DMS 273 treated with DMSO at 0.1 percent for 48 hours (cell line): ENCODE data around the gene ABCB8.
A peak's percentile ranks its signal among the peaks of the same experiment; 100 is the strongest.

ENCODE experiments used
- DNase-seq: peaks from one replicate; lab custom pipeline; 2025; lab: John Stamatoyannopoulos, UW

ABCB8 gene

GRCh38 chr7:151057989-151058780 lies 29.9 kb downstream of the ABCB8 start:
- peak; percentile 99 for DNase-seq

- no peak for DNase-seq
These were observed 30.6 kb downstream of the ABCB8 start for GRCh38 chr7:151058781-151059366.

- peak; percentile 45 for DNase-seq
These were observed 31.3 kb downstream of the ABCB8 start, which contains the start of gene SLC4A2 for GRCh38 chr7:151059367-151060112. TSS of gene SLC4A2 (plus strand) at chr7:151059589. CDS start at chr7:151061988, 2,399 bp downstream.

- no peak for DNase-seq
These were observed 31.8 kb downstream of the ABCB8 start for GRCh38 chr7:151060113-151060415.

- DNase-seq, result no peak
These were observed 32.4 kb downstream of the ABCB8 start for GRCh38 chr7:151060416-151061212.

GRCh38 chr7:151061213-151062110 lies 33.2 kb downstream of the ABCB8 start:
- DNase-seq, result no peak

- no peak for DNase-seq
These were observed 33.8 kb downstream of the ABCB8 start for GRCh38 chr7:151062111-151062398.

- DNase-seq, result no peak
These were observed 34.4 kb downstream of the ABCB8 start for GRCh38 chr7:151062399-151063211.

- no peak for DNase-seq
These were observed 34.9 kb downstream of the ABCB8 start for GRCh38 chr7:151063212-151063561.

- no peak for DNase-seq
These were observed 36.2 kb downstream of the ABCB8 start for GRCh38 chr7:151064454-151064853.

- DNase-seq, result no peak
These were observed 36.7 kb downstream of the ABCB8 start for GRCh38 chr7:151064993-151065392.

- DNase-seq, result no peak
These were observed 37.3 kb downstream of the ABCB8 start for GRCh38 chr7:151065516-151065915.

- no peak for DNase-seq
These were observed 38.2 kb downstream of the ABCB8 start for GRCh38 chr7:151066273-151066974.

- DNase-seq, result no peak
These were observed 40.0 kb downstream of the ABCB8 start for GRCh38 chr7:151068069-151068773.

GRCh38 chr7:151069841-151070573 lies 41.8 kb downstream of the ABCB8 start:
- no peak for DNase-seq

- no peak for DNase-seq
These were observed 42.3 kb downstream of the ABCB8 start for GRCh38 chr7:151070574-151070960.

GRCh38 chr7:151071032-151071866 lies 43.0 kb downstream of the ABCB8 start:
- no peak for DNase-seq

GRCh38 chr7:151073990-151074389 lies 45.7 kb downstream of the ABCB8 start:
- no peak for DNase-seq
